Activated T-cell treated with anti-CD3 and anti-CD28 coated beads, Interleukin-2, amount 50 U/mL, for 72 hours (primary cell): Measurements from ENCODE around the gene ENO2. TPM values are rescaled to one million over a fixed set of nuclear protein-coding genes. Genes with fewer than 3 reads are reported as not detected.

Experiments used
- total RNA-seq, 2 donors: library from RNA; stranded (reverse); gene quantifications; one replicate each; pipeline ENCODE4 v1.2.3, GENCODE V29; 2022

The ENO2 gene
- total RNA-seq, 2 donors from 2014 or later = 115 to 145 TPM

Other genes with a start within 250 kb of the ENO2 start
- 10 to 100 TPM; 78.1 to 82.2 TPM for gene ZNF384, start 225.2 kb upstream of the ENO2 start, total RNA-seq
- gene PIANP, start 213.8 kb upstream of the ENO2 start, total RNA-seq = under 1 TPM; 0.58 to 0.76 TPM
- 10 to 100 TPM; 30.2 to 39.7 TPM for gene COPS7A, start 190.5 kb upstream of the ENO2 start, total RNA-seq
- gene MLF2, start 161.4 kb upstream of the ENO2 start, total RNA-seq = 100 to 1,000 TPM; 122 to 134 TPM
- gene PTMS, start 148.2 kb upstream of the ENO2 start, total RNA-seq = 100 to 1,000 TPM; 119 to 154 TPM
- gene LAG3, start 142.1 kb upstream of the ENO2 start, total RNA-seq = 100 to 1,000 TPM; 117 to 188 TPM
- gene CD4, start 125.1 kb upstream of the ENO2 start, total RNA-seq = 100 to 1,000 TPM; 126 to 141 TPM
- gene GPR162, start 92.8 kb upstream of the ENO2 start, total RNA-seq = under 1 TPM; 0.72 to 0.93 TPM
- gene P3H3, start 86.2 kb upstream of the ENO2 start, total RNA-seq = 1 to 10 TPM; 2.2 to 2.6 TPM
- gene GNB3, start 73.7 kb upstream of the ENO2 start, total RNA-seq = 1 to 10 TPM in 1 of 2 donors, under 1 TPM in 1; 0.95 to 1.3 TPM
- 10 to 100 TPM; 67.7 to 94.8 TPM for gene CDCA3, start 63.3 kb upstream of the ENO2 start, total RNA-seq
- 100 to 1,000 TPM in 1 of 2 donors, 10 to 100 TPM in 1; 98.0 to 105 TPM for gene USP5, start 62.4 kb upstream of the ENO2 start, total RNA-seq
- gene TPI1, start 47.0 kb upstream of the ENO2 start, total RNA-seq = 100 to 1,000 TPM; 504 to 562 TPM
- gene SPSB2, start 41.3 kb upstream of the ENO2 start, total RNA-seq = 10 to 100 TPM in 1 of 2 donors, 1 to 10 TPM in 1; 9.6 to 10.4 TPM
- gene LRRC23, start 9.8 kb upstream of the ENO2 start, total RNA-seq = 10 to 100 TPM in 1 of 2 donors, 1 to 10 TPM in 1; 8.6 to 11.3 TPM
- gene ATN1, start 13.4 kb downstream of the ENO2 start, total RNA-seq = 10 to 100 TPM; 51.4 to 64.9 TPM
- not detected for gene RNU7-1, start 29.2 kb downstream of the ENO2 start, total RNA-seq
- gene C12orf57, start 29.4 kb downstream of the ENO2 start, total RNA-seq = 100 to 1,000 TPM; 259 to 301 TPM
- gene PTPN6, start 36.8 kb downstream of the ENO2 start, total RNA-seq = 100 to 1,000 TPM; 238 to 313 TPM
- gene PHB2, start 56.1 kb downstream of the ENO2 start, total RNA-seq = 100 to 1,000 TPM; 296 to 348 TPM
- gene EMG1, start 56.3 kb downstream of the ENO2 start, total RNA-seq = 10 to 100 TPM; 44.9 to 45.7 TPM
- gene LPCAT3, start 103.9 kb downstream of the ENO2 start, total RNA-seq = 10 to 100 TPM; 28.3 to 29.0 TPM
- gene C1S, start 146.1 kb downstream of the ENO2 start, total RNA-seq = 1 to 10 TPM; 4.0 to 6.6 TPM
- 1 to 10 TPM; 5.6 to 6.4 TPM for gene C1R, start 177.9 kb downstream of the ENO2 start, total RNA-seq
- gene C1RL, start 194.6 kb downstream of the ENO2 start, total RNA-seq = 10 to 100 TPM; 22.6 to 27.4 TPM
- gene RBP5, start 214.3 kb downstream of the ENO2 start, total RNA-seq = under 1 TPM in 1 of 2 donors, not detected in 1; 0.26 TPM
- 10 to 100 TPM; 56.1 to 59.2 TPM for gene CLSTN3, start 215.8 kb downstream of the ENO2 start, total RNA-seq